ENCODE results near the gene R3HDML. TPM values are rescaled to one million over a fixed set of nuclear protein-coding genes. Genes with fewer than 3 reads are reported as not detected.

Gene R3HDML
- total and polyA plus RNA-seq, 2 of the 13 experiments (the other 11 are each of a cell fraction or from before 2014, with no cell fraction given) = not detected

DNA sequence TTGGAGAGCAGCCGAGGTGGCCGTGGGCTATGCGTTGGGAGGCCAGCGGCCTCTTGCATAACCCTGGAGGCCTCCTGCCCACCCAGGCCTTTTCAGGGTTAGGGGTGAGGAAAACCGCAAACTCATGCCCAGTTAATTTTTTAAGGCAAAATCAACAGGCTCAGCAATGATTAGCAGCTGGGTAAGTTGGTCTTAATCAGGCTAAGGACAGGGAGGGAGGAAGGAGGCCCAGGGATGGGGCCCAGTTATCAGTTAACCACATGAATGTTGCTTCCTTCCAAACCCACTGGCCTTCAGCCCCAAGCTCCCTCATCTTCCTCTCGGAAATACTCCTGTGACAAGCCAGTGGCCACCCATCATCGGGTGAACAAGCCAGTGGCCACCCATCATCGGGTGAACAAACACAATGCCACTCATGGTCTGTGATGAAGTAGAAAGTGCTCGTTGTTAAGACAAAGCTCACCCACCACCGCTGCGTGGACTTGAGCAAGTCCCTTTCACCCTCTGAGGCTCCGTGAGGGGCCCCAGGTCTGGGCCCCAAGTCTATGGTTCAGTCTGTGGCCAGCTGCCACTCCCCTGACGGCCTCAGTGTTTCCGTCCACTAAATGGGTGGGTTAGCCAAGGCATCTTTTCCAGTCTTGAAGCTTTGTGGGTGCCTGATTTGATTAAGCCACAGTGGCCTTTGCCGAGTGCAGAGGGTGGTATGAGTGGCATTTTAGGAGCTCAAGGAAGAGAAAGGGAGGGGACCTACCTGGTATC lies 58.0 kb downstream of the R3HDML start (continued):
- TF ChIP-seq ZC3H13 (CRISPR knock-in tag; IDR thresholded peaks at IDR 0.05) (peak; percentile 70; the same call in 1 of the 2 replicates), SATB2 (CRISPR knock-in tag; IDR thresholded peaks at IDR 0.05) (peak; percentile 83; the same call in 1 of the 2 replicates), ISL2 (CRISPR knock-in tag; IDR thresholded peaks at IDR 0.05) (peak; percentile 93; the same call in 1 of the 2 replicates), ZNF260 (CRISPR knock-in tag; IDR thresholded peaks at IDR 0.05; ENCODE audit: borderline replicate concordance, low read depth) (no peak), HOMEZ (CRISPR knock-in tag; IDR thresholded peaks at IDR 0.05; ENCODE audit: low read depth) (peak; percentile 89), NCOA1 (CRISPR knock-in tag; IDR thresholded peaks at IDR 0.05) (peak; percentile 100), ZKSCAN8 (CRISPR knock-in tag; IDR thresholded peaks at IDR 0.05; ENCODE audit: borderline replicate concordance) (no peak; the same call in none of the 2 replicates), HNRNPL (IDR thresholded peaks at IDR 0.05; ENCODE audit: low read depth, low read length) (peak; percentile 97), ZNF253 (CRISPR knock-in tag; IDR thresholded peaks at IDR 0.05; ENCODE audit: borderline replicate concordance) (peak; percentile 90; the same call in 1 of the 2 replicates), FUBP1 (CRISPR knock-in tag; IDR thresholded peaks at IDR 0.05; ENCODE audit: borderline replicate concordance) (peak; percentile 98; the same call in 1 of the 2 replicates), ZKSCAN1 (IDR thresholded peaks at IDR 0.05; ENCODE audit: low read length) (0 out of 2 replicates have a peak, but pooled peaks have one; percentile 22), IRF1 (CRISPR knock-in tag; IDR thresholded peaks at IDR 0.05; ENCODE audit: low read depth) (no peak), PRMT3 (CRISPR knock-in tag; IDR thresholded peaks at IDR 0.05; ENCODE audit: borderline replicate concordance, low read depth) (peak; percentile 17; the same call in 1 of the 2 replicates), NFKB2 (CRISPR knock-in tag; IDR thresholded peaks at IDR 0.05; ENCODE audit: borderline replicate concordance) (peak; percentile 82; the same call in 1 of the 2 replicates), ZBTB49 (CRISPR knock-in tag; IDR thresholded peaks at IDR 0.05; ENCODE audit: borderline replicate concordance) (no peak; the same call in 1 of the 2 replicates), ZNF614 (CRISPR knock-in tag; IDR thresholded peaks at IDR 0.05; ENCODE audit: borderline replicate concordance) (peak; percentile 45), NR3C1 (CRISPR knock-in tag; IDR thresholded peaks at IDR 0.05) (no peak)
- TF ChIP-seq, protein P1, sequence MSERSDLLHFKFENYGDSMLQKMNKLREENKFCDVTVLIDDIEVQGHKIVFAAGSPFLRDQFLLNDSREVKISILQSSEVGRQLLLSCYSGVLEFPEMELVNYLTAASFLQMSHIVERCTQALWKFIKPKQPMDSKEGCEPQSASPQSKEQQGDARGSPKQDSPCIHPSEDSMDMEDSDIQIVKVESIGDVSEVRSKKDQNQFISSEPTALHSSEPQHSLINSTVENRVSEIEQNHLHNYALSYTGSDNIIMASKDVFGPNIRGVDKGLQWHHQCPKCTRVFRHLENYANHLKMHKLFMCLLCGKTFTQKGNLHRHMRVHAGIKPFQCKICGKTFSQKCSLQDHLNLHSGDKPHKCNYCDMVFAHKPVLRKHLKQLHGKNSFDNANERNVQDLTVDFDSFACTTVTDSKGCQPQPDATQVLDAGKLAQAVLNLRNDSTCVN (CRISPR knock-in tag; IDR thresholded peaks at IDR 0.05; ENCODE audit: borderline replicate concordance) = peak; percentile 88; the same call in 1 of the 2 replicates
- TF ChIP-seq, protein P2, sequence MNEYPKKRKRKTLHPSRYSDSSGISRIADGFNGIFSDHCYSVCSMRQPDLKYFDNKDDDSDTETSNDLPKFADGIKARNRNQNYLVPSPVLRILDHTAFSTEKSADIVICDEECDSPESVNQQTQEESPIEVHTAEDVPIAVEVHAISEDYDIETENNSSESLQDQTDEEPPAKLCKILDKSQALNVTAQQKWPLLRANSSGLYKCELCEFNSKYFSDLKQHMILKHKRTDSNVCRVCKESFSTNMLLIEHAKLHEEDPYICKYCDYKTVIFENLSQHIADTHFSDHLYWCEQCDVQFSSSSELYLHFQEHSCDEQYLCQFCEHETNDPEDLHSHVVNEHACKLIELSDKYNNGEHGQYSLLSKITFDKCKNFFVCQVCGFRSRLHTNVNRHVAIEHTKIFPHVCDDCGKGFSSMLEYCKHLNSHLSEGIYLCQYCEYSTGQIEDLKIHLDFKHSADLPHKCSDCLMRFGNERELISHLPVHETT (CRISPR knock-in tag; conservative IDR thresholded peaks at IDR 0.05) = no peak; the same call in 1 of the 2 replicates

All from HepG2 (cell line).